Measurements from ENCODE around the gene CACNA2D4.

DNA sequence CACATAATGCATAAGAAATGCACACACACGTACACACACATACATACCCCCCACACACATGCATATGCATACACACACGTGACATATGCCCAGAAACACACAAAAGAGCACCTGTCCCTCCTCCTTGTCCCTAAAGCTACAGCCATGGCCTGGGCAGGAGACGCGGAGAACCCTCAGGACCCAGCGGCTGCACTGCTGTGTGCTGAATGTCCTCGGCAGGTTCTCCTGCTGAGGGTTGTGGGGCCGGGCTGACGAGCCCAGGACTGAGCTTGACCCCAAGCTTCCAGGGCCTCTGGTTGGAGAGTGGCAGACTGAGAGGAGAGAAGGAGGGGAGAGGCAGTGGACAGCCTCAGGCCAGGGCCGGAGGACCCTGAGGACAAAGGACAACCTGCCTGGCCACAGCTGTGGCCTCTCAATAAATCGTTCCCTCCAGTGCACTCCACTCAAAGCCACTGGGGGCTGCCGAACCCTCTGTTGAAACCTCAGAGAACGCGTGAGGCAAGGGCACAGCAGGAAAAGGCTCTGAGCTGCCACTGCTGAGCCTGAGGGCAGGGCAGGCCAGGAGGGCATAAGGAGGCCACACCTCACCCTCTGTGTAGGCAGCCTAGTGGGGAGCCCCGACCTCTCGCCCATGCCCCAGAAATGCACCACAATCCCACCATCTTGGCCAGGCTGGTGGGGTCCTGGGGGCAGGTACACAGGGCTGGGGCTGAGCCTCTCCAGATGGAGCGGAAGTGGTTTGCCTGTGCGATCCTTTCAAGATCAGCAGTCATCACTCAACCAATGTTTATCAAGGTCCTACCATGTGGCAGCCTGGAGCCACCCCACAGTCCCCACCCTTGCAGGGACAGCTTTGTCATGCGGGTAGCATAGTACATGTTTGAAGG is 3.1 kb downstream of the CACNA2D4 start:
- no peak for TF ChIP-seq EZH2phosphoT487 (IDR thresholded peaks at IDR 0.05; ENCODE audit: borderline replicate concordance)
- TF ChIP-seq, protein P1, sequence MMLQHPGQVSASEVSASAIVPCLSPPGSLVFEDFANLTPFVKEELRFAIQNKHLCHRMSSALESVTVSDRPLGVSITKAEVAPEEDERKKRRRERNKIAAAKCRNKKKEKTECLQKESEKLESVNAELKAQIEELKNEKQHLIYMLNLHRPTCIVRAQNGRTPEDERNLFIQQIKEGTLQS (IDR thresholded peaks at IDR 0.05) = no peak
- no peak for TF ChIP-seq CTCF (IDR thresholded peaks at IDR 0.05 in 2 of 3, conservative IDR thresholded peaks at IDR 0.05 in 1 of 3; ENCODE audit: borderline replicate concordance in 1 of 3, insufficient read depth in 1 of 3, low read depth in 2 of 3, low read length in 2 of 3)
- no peak for TF ChIP-seq POLR2A (IDR thresholded peaks at IDR 0.05; ENCODE audit: borderline replicate concordance, extremely low read depth, insufficient read depth, insufficient read length)
- no peak for TF ChIP-seq REST (IDR thresholded peaks at IDR 0.05; ENCODE audit: low read depth)
- TF ChIP-seq POLR2AphosphoS5 (IDR thresholded peaks at IDR 0.05; ENCODE audit: low read depth, low read length) = no peak
- no peak for TF ChIP-seq ZNF274 (IDR thresholded peaks at IDR 0.05; ENCODE audit: low read depth, low read length)
